Calu3 (cell line): ENCODE results near the gene TSKU. TPM values are rescaled to one million over a fixed set of nuclear protein-coding genes. Genes with fewer than 3 reads are reported as not detected.

Source experiments
- BruUV-seq: library from RNA; stranded (reverse); fragments of 400-500 nt; replicated peaks from 2 replicates; lab custom pipeline; 2021; lab: Mats Ljungman, UMichigan
- CTCF ChIA-PET: fragments of 300-600 bp; sonication (Branson Sonifier 250); formaldehyde crosslinking; loops from one replicate; lab custom pipeline; 2022; ENCODE audit warnings: antibody characterized with exemption; lab: Charles Lee
- DNase-seq: peaks from one replicate; pipeline ENCODE4 v3.0.0; 2022
- H3K27ac Mint-ChIP-seq: one replicate; pipeline ENCODE4 v1.8.0; 2022; ENCODE audit warnings: mixed read lengths; ENCODE audit not compliant: unreplicated experiment
- H3K27me3 Mint-ChIP-seq: one replicate; pipeline ENCODE4 v1.8.0; 2022; ENCODE audit warnings: mixed read lengths; ENCODE audit not compliant: unreplicated experiment
- H3K36me3 Mint-ChIP-seq: one replicate; pipeline ENCODE4 v1.8.0; 2022; ENCODE audit warnings: mild to moderate bottlenecking, moderate library complexity, mixed read lengths; ENCODE audit not compliant: insufficient read depth, unreplicated experiment
- H3K4me1 Mint-ChIP-seq: one replicate; pipeline ENCODE4 v1.8.0; 2022; ENCODE audit warnings: mild to moderate bottlenecking, low read depth, mixed read lengths; ENCODE audit not compliant: unreplicated experiment
- H3K4me3 Mint-ChIP-seq: one replicate; pipeline ENCODE4 v1.8.0; 2022; ENCODE audit warnings: mild to moderate bottlenecking, low read depth, moderate library complexity, mixed read lengths; ENCODE audit not compliant: unreplicated experiment
- H3K9me3 Mint-ChIP-seq: one replicate; pipeline ENCODE4 v1.8.0; 2022; ENCODE audit warnings: low read depth, mixed read lengths; ENCODE audit not compliant: unreplicated experiment
- intact Hi-C: fragments of 100-400 bp; cut with micrococcal nuclease; formaldehyde crosslinking; loops from one replicate; pipeline ENCODE4 v1.10.0; 2022; ENCODE audit not compliant: unreplicated experiment
- total RNA-seq: library from RNA; stranded (reverse); gene quantifications from 2 replicates; pipeline ENCODE4 v1.2.3, GENCODE V29; 2022
- TF ChIP-seq, protein P1 (sequence below): fragments of 200-600 bp; IDR thresholded peaks from one replicate; pipeline ENCODE4 v1.8.0; 2022; ENCODE audit warnings: antibody characterized with exemption; ENCODE audit not compliant: unreplicated experiment

TSKU gene
- total RNA-seq, 1 experiment from 2014 or later, result 49.0 TPM

- CTCF ChIA-PET, result no interaction called here
- TF ChIP-seq, protein P1, sequence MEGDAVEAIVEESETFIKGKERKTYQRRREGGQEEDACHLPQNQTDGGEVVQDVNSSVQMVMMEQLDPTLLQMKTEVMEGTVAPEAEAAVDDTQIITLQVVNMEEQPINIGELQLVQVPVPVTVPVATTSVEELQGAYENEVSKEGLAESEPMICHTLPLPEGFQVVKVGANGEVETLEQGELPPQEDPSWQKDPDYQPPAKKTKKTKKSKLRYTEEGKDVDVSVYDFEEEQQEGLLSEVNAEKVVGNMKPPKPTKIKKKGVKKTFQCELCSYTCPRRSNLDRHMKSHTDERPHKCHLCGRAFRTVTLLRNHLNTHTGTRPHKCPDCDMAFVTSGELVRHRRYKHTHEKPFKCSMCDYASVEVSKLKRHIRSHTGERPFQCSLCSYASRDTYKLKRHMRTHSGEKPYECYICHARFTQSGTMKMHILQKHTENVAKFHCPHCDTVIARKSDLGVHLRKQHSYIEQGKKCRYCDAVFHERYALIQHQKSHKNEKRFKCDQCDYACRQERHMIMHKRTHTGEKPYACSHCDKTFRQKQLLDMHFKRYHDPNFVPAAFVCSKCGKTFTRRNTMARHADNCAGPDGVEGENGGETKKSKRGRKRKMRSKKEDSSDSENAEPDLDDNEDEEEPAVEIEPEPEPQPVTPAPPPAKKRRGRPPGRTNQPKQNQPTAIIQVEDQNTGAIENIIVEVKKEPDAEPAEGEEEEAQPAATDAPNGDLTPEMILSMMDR, result no peak
- no TSS peak for BruUV-seq
- H3K27me3 Mint-ChIP-seq, result peaks cover 1% of the 10 kb centered on the region
- no peak overlapping the region for H3K4me3 Mint-ChIP-seq
- DNase-seq, result no peak
- intact Hi-C loops, result no loop called here
- no peaks in the 10 kb centered on the region for H3K36me3 Mint-ChIP-seq
- no peaks in the 10 kb centered on the region for H3K9me3 Mint-ChIP-seq
- no peaks in the 10 kb centered on the region for H3K4me1 Mint-ChIP-seq
- H3K27ac Mint-ChIP-seq, result no peak overlapping the region
These were observed 53.6 kb downstream of the TSKU start for GRCh38 chr11:76836613-76837291.

DNA sequence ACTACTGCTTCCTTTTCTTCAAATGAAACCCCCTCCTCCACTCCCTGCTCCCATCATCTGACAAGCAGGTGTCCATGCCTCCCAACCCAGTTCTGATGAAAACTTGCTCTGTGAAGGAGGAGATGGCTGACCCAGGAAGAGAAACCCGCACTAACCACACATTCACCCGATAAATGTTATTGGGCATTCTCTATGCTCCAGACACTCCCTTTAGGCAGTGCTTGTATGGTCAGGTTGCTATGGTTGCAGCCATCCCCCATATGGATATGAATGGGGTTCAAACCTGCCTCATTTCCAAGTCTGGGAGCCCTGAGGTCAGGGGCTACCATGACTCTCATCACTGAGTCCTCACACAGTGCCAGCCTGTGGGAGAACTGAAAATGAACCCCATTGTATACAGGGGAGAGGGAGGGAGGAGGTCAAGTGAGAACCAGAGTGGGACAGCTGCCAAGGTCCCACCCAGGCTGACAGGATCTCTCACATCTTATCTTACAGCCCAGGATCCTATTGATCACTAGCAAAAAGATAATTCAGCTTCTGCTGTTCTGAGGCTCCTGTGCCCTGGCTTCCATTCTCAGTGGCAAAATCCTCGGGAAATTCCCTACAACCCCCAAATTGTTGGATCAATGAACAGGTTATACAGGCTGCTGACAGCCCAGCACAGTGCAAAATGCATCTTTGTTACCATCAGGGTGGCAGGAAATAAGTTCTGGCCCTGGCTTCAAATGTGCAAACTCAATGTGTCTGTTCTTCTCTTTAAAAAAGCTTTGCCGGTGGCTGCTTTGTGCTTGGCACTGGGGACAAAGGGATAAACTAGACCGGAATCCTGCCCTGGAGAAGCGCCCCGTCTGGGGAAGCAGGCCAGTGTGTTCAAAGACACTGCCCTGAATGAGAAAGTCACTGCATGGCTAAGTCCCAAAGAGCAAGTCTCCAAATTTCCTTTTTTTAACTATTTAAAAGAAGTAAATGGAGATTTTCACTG lies 54.8 kb downstream of the TSKU start:
- Mint-ChIP-seq H3K4me3 (no peak overlapping the region), H3K9me3 (no peaks in the 10 kb centered on the region), H3K4me1 (no peaks in the 10 kb centered on the region), H3K27ac (no peak overlapping the region), H3K27me3 (peaks cover 11% of the 10 kb centered on the region), H3K36me3 (no peaks in the 10 kb centered on the region)
- TF ChIP-seq, protein P1, result no peak
- BruUV-seq, result no TSS peak
- DNase-seq, result peak; percentile 52
- intact Hi-C loops, result no loop called here
- CTCF ChIA-PET, result interaction anchor here (1.4 kb wide), 1 partner anchor 82 kb away, joined by 3 read pairs; no protein-coding TSS in a partner anchor

DNA sequence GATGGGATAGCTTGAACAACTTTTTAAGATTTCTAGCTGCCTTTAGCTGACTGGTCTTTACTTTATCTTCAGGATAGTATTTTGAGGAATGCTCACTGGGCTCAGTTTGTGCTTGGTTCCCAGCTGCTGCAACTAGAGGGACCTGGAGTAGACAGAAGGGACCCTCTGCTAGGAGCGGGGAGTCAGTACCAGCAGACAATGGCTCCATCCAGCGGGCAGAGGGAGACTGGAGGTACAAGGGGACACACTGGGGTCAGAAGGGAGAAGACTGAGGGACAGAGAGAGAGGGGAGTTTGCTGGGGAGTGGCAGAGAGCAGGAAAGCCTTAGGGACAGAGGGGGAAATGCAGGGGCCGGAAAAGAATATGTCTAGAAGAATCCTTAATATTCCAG lies 55.5 kb downstream of the TSKU start:
- DNase-seq, result no peak
- peaks cover 11% of the 10 kb centered on the region for H3K27me3 Mint-ChIP-seq
- TF ChIP-seq, protein P1, result no peak
- no peaks in the 10 kb centered on the region for H3K9me3 Mint-ChIP-seq
- no peak overlapping the region for H3K27ac Mint-ChIP-seq
- no peaks in the 10 kb centered on the region for H3K4me1 Mint-ChIP-seq
- BruUV-seq, result no TSS peak
- intact Hi-C loops, result no loop called here
- no peaks in the 10 kb centered on the region for H3K36me3 Mint-ChIP-seq
- CTCF ChIA-PET, result interaction anchor here (1.4 kb wide), 1 partner anchor 81 kb away, joined by 3 read pairs; no protein-coding TSS in a partner anchor
- H3K4me3 Mint-ChIP-seq, result no peak overlapping the region

- intact Hi-C loops, result no loop called here
- Mint-ChIP-seq H3K4me1 (no peaks in the 10 kb centered on the region), H3K36me3 (no peaks in the 10 kb centered on the region), H3K27me3 (peaks cover 11% of the 10 kb centered on the region), H3K4me3 (no peak overlapping the region), H3K9me3 (no peaks in the 10 kb centered on the region), H3K27ac (no peak overlapping the region)
- TF ChIP-seq, protein P1, result no peak
- DNase-seq, result no peak
- CTCF ChIA-PET, result interaction anchor here (1.4 kb wide), 1 partner anchor 81 kb away, joined by 3 read pairs; no protein-coding TSS in a partner anchor
- no TSS peak for BruUV-seq
These were observed 56.2 kb downstream of the TSKU start for GRCh38 chr11:76839311-76839710.
